A204.1 (cell line): ENCODE results near the gene SNX3.
"Not testable (repeated sequence)": the region's sequence is repeated elsewhere in the genome, so short reads cannot be mapped to it uniquely, and the experiment has no call there.

Experiments used
- FAIRE-seq: peaks from 2 replicates; lab custom pipeline; 2012; peaks lifted over from hg19 to GRCh38; lab: Jason Lieb, UNC

The SNX3 gene

DNA sequence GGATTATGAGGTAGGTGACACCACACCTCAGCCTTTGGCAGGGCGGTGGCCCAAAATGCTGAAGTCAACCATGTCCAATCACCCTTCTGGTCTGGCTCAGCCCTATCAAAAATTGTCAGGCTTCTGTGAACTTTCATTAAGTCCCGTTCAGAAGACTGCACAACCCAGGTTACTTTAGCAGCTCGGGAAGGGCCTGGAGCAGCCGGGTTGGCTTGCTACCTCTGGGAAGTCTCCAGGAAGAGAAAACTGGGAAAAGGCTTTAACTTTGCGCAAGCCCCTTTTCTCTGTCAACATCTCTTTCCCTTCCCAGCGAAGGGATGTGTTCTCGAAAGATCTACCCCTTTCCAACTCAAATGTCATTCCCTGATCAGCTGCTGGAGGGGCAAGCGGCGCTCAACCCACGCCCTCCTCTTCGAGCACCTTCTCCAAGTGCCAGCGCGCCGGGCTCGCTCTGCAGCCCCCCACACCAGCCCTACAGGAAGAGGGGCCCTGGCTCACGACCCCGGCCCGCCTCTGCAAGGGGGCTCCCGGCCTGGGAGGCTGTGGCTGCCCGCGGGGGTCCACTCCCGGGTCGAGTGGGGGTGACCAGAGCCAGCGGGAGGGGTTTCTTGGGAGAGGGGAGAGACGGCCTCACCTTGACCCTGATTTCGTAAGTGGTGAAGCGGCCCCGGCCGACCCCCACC, 573 bp downstream of the SNX3 start:
- FAIRE-seq, result no peak

DNA sequence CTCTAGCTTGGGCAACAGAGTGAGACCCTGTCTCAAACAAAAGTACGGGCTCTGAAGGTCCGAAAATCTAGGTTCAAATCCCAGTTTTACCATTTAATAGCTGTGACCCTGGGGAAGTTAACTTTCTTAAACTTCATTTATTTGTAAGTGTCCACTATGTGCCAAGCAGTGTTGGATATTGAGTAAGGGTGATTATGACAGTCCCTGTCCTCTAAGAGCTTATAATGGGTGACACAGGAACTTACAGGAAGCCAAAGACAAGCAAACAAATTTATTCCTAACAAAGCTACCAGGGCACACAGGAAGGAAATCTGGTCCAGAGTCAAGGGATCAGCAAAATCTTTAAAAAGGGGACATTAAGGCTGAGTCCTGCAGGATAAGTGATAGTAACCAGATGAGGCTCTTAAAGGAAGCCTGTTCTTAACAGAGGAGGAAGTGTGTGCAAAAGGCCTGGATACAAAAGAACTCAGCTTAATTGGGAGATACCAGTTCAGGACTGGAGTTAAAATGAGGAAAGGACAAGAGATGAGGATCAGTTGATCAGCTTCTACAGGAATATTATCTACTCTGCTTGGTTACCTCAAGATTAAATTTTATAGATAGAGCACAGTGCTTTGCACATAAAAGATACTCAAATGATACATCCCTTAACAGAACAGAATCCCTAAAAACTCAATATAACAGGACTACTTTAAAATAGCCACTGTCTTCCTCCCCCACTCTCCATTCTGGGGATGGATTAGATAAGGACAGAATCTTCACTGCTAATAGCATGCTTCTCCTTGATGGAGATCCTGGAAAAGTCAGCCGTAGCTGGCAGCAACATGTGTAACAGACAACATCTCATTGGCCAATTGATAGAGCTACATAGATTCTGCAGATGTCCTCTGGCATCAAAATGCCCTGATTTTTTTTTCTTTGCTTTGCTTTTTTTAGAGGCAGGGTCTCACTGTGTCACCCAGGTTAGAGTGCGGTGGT, 6.1 kb downstream of the SNX3 start:
- no peak for FAIRE-seq

DNA sequence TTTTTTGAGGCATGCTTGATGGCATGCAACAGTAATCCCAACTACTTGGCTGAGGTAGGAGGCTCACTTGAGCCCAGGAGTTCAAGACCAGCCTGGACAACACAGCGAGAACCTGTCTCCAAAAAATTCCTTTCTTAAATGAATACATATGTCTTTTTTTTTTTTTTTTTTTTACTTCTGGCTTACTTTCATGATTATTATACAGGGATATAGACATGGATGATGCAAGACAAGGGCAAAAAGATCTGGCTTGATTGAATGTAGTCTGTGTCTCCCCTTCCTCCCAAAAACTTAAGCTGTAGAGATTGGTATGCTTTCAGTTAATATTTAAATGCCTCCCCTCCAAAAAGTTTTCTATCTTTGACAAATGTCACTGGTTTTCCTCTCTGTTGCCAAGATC, 7.6 kb downstream of the SNX3 start:
- FAIRE-seq, result no peak

DNA sequence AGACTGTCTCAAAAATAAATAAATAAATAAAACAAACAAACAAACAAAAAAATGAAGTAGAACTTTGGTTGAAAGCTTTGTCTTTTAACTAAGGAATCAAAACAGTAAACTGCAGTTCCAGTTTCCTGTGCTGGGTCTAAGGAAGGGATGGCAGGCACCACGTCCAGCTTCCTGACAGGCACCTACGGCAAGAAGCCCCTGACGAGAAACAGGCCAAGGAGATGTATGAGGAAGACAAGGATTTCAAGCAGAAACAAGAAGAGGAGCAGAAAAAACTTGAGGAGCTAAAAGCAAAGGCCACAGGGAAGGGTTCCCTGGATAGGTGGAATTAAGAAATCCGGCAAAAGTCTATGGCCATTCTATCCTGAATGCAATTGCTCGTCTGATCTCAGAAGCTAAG, 8.8 kb downstream of the SNX3 start:
- no peak for FAIRE-seq

DNA sequence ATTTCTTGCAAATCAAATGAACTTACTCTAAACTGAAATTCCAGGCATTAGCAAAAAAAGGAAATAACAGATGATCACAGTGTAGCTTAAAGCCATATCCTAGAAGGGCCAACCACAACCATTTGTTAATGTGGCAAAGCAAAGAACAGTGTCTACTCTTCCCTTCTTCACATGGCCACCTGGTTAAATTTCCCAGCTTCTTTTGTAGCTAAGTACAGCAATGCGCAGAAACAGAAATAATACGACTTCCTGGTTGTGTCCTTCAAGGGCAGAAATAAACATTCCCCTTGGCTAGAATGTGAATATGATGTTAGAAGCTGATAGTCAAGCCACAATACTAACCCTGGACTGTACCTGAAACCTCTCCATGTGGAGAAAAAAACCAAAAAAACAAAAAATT, 9.6 kb downstream of the SNX3 start:
- no peak for FAIRE-seq

DNA sequence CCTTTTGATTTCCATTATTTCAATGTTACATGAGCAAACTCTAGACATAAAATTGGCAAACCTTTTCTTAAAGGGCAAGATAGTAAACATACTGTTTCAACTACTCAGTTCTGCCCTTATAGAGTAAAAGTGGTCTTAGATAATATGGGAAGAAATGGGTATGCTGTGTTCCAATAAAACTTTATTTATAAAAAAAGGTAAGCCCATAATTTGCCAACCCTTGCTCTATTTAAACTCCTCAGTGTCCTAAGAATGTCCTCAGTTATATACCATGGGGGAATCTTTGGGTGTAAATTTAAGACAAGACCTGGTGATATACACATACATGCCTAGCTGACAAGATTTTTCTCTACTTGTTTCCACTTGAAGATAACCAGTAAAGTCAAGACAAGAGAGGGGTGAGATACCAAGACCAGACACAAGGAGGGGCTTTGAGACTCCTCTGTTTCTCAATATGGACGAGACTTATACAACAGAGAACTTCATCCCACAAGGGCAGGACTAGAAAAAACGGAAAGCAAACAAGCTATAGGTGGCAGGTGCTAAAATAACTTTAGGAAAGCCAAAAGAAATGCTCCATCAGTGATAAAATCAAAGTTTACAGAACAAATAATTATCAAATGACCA, 10.5 kb downstream of the SNX3 start:
- FAIRE-seq, result no peak

DNA sequence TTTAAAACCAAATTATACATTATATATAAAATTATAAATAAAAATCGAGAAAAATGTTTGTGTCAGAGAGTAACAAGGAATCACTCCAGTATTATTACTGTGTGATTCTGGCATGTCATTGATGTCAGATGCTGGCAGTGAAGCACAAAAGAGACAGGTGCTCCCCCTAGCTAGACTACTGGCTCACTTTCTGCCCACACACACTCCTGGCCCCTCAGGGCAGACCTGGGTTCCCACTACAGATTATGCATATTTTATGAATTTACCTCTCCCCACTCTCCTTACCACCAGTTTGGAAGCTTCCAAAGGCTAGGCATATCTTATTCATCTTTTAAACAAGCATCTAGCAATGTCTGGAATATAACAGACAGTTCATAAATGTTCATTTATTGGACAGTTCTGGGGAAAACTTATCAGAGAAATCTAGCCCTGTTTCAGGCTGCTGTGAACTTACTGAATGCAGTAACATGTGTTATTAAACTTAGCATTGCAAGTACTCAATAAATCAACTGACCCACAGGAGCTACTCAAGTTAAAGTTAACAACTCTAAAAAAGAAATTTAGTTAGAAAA, 12.8 kb downstream of the SNX3 start:
- no peak for FAIRE-seq

DNA sequence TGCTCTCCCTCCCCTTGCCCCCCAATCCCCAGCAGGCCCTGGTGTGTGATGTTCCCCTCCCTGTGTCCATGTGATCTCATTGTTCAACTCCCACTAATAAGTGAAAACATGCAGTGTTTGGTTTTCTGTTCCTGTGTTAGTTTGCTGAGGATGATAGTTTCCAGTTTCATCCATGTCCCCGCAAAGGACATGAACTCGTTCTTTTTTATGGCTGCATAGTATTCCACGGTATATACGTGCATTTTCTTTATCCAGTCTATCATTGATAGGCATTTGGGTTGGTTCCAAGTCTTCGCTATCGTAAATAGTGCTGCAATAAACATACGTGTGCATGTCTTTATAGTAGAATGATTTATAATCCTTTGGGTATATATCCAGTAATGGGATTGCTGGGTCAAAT, 15.7 kb downstream of the SNX3 start:
- not testable (repeated sequence) for FAIRE-seq

DNA sequence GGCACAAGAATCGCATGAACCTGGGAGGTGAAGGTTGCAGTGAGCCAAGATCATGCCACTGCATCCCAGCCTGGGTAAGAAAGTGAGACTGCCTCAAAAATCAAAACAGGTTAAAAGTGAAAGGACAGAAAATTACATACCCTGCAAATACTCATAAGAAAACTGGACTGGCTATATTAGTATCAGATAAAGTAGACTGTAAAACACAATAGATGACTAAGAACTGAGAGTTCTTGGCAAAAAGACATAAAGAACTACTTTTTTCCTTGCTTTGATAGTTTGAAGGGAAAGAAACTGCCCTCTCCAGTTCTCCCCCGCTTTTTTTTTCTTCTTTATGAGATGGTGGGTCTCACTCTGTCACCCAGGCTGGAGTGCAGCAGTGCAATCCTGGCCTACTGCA, 17.0 kb downstream of the SNX3 start:
- FAIRE-seq, result no peak

DNA sequence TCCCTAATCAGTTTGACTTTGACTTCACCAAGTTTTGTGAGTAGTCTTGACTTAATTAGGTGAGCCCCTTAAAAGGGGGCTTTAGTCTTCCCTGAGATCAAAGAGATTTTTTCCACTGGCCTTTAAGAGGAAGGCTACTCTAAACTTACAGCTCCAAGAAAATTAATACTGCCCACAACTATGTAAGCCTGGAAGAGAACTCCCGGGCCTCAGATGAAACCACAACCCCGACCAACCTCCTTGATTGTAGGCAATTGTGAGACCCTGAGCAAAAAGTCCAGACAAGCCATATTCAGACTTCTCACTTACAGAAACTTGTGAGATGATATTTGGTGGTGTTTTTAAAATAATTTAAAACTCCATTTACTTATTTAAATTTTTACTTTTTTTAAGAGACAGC, 18.1 kb downstream of the SNX3 start:
- FAIRE-seq, result no peak

DNA sequence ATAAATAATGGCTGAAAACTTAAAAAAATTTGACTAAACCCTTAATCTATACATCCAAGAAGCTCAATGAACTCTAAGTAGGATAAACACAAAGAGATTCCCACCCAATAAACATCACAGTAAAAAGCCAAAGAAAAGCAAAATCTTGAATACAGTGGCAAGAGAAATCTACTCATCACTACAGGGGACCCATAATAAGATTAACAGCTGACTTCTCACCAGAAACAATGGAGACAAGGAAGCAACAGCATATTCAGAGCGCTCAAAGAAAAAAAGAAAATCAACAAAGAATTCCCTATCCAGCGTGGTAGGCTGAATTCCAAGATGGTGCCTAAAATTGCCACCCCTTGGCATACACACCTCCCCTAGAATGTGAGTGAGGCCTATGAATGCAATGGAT, 18.6 kb downstream of the SNX3 start:
- no peak for FAIRE-seq

DNA sequence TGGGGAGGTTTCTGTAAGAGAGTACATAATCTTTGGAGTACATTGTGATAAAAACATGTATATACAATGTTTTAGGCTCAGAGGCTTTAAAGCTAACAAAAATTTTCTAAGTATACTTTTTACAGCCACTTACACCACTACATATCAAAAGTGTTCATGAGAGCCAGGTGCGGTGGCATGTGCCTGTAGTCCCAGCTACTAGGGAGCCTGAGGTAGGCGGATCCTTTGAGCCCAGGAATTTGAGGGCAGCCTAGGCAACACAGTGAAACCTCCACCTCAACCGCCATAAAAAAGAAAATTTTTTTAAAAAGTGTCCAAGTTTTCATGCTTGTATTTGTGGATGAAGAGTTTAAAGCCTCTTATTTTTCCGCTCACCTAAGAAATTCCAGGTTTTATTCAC, 22.5 kb downstream of the SNX3 start:
- no peak for FAIRE-seq

DNA sequence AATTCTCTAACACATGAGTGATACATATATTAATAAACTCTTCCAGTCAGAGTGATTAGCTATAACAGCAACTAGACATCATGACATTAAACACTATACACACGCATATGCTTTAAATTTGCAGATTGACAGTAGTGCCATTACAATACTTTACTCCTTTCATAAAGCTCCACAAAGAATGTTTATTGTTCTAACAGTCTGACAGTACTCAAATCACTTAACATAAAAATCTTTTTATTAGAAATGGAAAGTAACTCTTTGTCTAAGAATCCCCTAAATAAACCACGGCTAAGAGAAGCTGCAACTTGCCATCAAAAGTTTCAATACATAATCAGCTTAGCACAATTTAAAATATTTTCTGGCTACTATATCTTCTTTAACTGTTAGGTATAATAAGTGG, 24.0 kb downstream of the SNX3 start:
- FAIRE-seq, result no peak

DNA sequence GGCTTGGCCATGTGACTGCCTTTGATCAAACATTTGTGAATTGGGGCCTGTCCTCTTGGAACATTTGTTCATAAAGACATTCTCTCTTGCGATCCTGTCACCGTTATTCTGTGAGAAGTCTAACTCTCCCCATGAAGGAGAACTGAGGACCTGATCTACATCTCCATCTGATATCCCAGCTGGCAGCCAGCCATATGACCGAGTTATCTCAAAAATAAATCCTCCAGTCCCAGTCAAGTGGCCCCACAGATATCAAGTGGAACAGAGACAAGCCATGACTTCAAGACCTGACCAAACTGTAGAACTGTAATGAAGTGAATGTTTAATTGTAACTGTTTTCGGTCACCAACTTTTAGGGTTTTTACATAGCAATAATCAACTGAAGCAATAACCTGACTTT, 25.7 kb downstream of the SNX3 start:
- FAIRE-seq, result no peak

DNA sequence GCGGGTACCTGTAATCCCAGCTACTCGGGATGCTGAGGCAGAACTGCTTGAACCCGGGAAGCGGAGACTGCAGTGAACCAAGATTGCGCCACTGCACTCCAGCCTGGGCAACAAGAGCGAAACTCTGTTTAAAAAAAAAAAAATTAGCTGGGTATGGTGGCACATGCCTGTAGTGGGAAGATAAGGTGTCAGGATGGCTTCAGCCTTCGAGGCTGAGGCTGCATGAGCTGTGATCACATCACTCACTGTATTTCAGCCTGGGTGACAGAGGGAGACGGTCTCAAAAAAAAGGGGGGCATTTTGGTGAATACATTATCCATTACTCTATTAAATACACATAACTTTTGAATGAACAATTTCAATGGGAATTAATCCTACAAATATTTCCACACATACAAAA, 32.4 kb downstream of the SNX3 start:
- FAIRE-seq, result no peak

DNA sequence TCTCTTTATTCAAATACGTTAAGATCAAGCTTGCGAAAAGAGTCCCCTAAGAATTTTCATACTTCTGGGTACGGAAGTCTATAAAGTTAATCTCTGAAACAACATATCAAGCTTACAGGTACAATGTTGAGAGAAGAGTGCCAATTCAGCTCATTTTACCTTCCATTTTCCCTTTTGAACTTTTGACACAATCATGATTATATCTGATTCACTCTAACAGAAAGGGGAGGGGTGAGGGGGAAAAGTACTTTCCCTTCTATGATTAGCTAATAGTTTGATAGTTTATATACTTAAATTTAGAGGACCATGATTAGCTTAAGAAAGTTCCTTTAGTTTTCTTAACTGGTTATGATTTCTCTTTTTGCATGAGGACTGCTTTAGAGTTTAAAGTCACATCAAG, 33.5 kb downstream of the SNX3 start:
- no peak for FAIRE-seq

DNA sequence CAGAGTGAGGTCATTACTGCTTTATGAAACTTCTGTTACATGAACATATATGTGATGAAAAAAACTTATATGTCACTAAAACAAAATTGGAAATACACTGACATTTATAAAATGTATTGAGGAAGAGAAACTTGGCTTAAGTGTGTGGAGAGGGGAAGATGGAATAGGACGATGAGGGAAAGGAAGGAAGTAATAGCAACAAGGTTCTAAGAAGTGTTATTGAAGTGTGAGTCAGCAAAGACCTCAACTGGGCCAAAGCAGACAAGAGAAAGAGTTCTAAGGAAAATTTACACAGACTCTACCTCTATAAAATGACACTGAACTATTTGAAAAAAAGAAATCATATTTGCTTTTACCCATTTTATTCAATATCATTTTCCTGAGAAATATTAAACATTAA, 38.3 kb downstream of the SNX3 start:
- no peak for FAIRE-seq

DNA sequence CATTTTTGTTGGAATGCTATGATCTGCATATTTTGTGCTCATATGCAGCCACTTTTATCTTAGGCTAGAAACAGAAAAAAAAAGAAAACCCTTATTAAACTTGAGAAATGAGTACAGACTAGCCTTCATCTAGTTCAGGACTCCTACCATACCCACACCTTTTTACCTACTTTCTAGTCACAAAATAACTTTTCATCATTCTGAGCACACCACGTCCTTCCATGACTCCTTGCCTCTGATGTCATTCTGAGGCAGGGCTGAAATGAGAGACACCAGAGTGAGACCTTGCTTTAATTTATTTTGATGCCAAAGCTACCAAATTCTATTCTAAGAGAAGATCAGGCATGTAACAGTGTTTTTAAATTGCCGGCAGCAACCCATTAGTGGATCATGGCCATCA, 38.8 kb downstream of the SNX3 start:
- no peak for FAIRE-seq

DNA sequence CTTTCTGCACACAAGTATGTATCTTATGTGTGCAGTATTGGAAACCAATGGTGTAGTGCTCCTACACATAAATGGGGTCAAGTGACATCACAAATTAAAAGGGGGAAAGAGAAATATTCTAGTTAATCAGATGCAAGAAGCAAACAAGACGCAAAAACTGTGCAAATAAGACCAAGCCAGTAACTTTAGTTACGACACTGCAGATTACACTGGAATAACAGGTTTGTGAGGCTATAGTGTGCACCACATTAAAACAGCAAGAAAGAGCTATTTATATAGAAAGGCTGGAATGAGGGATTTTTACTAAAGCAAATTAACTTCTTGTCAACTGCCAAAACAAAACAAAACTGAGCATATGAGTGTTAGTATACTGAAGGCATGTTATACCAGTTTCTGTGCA, 49.2 kb downstream of the SNX3 start:
- FAIRE-seq, result no peak

DNA sequence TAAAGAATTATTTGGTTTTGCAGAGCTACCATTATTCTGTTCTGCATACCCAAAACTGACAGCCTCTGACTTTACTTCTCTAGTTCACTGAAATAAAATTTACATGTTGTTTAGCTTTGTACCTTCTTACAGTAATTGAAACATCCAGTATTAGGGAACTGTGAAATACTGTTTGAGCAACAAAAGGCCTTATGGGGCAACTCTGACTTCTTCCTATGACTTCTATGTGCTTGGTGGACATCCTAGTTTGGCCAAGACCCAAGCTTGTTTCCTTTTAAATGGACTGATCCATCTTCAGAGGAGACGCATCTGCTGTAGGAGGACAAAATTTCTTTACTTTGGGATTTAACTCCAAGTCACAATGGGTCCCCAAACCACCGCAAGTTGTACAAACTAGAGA, 50.3 kb downstream of the SNX3 start:
- FAIRE-seq, result no peak

DNA sequence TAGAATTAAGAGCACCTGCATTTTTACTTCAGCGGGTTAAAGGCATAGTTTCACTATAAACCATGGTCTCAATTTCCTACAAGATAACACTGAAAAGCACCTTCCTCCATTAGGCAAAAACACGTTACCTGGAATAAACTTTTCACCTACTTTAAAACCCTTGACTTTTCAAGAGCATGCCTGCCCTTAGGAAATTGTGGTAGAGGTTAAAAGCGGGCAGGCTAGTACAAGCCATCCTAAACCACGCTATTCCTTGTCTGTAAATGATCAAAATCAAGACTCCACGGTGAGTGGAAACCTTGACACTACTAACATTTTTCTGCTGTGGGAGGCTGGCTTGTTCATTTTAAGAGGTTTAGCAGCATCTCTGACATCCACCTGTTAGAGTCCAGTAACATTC, 51.1 kb downstream of the SNX3 start:
- FAIRE-seq, result no peak

DNA sequence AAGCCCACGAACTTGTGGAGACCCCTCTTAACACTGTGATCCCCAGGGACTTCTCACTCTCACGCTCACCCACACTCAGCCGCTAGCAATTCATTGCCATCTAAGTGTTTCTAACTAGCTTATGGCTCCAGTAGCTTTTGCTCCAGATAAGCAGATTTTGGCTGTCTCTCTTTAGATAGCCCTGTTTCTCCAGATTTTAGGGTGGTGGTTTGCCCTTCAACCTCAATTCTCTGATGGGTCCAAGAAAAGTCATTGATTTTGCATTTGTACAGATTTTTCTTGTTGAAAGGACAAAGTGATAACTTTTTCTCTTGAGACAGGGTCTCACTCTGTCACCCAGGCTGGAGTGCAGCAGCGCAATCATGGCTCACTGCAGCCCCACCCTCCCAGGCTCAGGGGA, 53.8 kb downstream of the SNX3 start:
- no peak for FAIRE-seq
